Transverse colon (tissue), 3 donors: Measurements from ENCODE around the gene CEP63.

Experiments used
- EP300 ChIP-seq: sonication (generic); formaldehyde crosslinking; IDR thresholded peaks from one replicate; pipeline ENCODE4 v1.6.1; 2017; ENCODE audit warnings: antibody characterized with exemption, low read depth
- POLR2AphosphoS5 ChIP-seq, 3 donors: sonication (generic); formaldehyde crosslinking; IDR thresholded peaks; one replicate each; pipeline ENCODE4 v1.6.1; 2016; ENCODE audit warnings: antibody characterized with exemption in 3 of 3

- TF ChIP-seq EP300 (no peak), POLR2AphosphoS5 (IDR thresholded peaks at IDR 0.05) (no peak)
These were observed 132.8 kb downstream of the CEP63 start for GRCh38 chr3:134618478-134619300.
